ENCODE results near the gene ITM2B.

GRCh38 chr13:48291730-48292129 lies 58.7 kb downstream of the ITM2B start:
- no peak for TF ChIP-seq CTCF (IDR thresholded peaks at IDR 0.05; ENCODE audit: insufficient read depth, low read depth, low read length)
- no peak for TF ChIP-seq EZH2 (IDR thresholded peaks at IDR 0.05; ENCODE audit: insufficient read depth, low read length)

Measured in astrocyte (in vitro differentiated cells and primary cell).